SK-N-SH (cell line): ENCODE results near the gene GALNT16.

Source experiments
- EZH2phosphoT487 ChIP-seq: fragments of 200-600 bp; sonication (generic); IDR thresholded peaks from 2 replicates; pipeline ENCODE4 v1.6.1; 2017; ENCODE audit warnings: low read depth, mixed run types, mild to moderate bottlenecking, antibody characterized with exemption, moderate library complexity, borderline replicate concordance
- FOXJ3 ChIP-seq: sonication (generic); formaldehyde crosslinking; IDR thresholded peaks from 2 replicates; pipeline ENCODE4 v1.5.1; 2020; ENCODE audit warnings: mild to moderate bottlenecking, missing genetic modification reagents
- GATA2 ChIP-seq: sonication (generic); formaldehyde crosslinking; IDR thresholded peaks from 2 replicates; pipeline ENCODE4 v1.5.0; 2020; ENCODE audit warnings: mild to moderate bottlenecking, missing genetic modification reagents
- MXI1 ChIP-seq: IDR thresholded peaks from 2 replicates; pipeline ENCODE4 v1.6.1; 2012; ENCODE audit warnings: mild to moderate bottlenecking, low read depth, low read length, improper control_type of control experiment
- NRF1 ChIP-seq: IDR thresholded peaks from 2 replicates; pipeline ENCODE4 v1.6.1; 2012; ENCODE audit warnings: low read depth, mild to moderate bottlenecking, low read length
- POLR2AphosphoS5 ChIP-seq: IDR thresholded peaks from 2 replicates; pipeline ENCODE4 v1.6.1; 2012; ENCODE audit warnings: low read depth, low read length
- RAD21 ChIP-seq: IDR thresholded peaks from 2 replicates; pipeline ENCODE4 v1.6.1; 2012; ENCODE audit warnings: mild to moderate bottlenecking, low read length
- YY1 ChIP-seq: IDR thresholded peaks from 2 replicates; pipeline ENCODE4 v1.4.0; 2012; ENCODE audit warnings: low read depth, mild to moderate bottlenecking
- TF ChIP-seq, protein P1 (sequence below): IDR thresholded peaks from 2 replicates; pipeline ENCODE4 v1.6.1; 2012; ENCODE audit warnings: mild to moderate bottlenecking, low read depth, low read length, moderate library complexity
- TF ChIP-seq, protein P2 (sequence below): fragments of 150-350 bp; IDR thresholded peaks from 2 replicates; pipeline ENCODE4 v1.6.1; 2017; ENCODE audit warnings: antibody characterized with exemption, low read length, low read depth, borderline replicate concordance
- TF ChIP-seq, protein P3 (sequence below): fragments of 200-600 bp; sonication (generic); IDR thresholded peaks from 2 replicates; pipeline ENCODE4 v1.6.1; 2017; ENCODE audit warnings: antibody characterized with exemption, mild to moderate bottlenecking, moderate library complexity
- TF ChIP-seq, protein P4 (sequence below): IDR thresholded peaks from 2 replicates; pipeline ENCODE4; 2012

DNA sequence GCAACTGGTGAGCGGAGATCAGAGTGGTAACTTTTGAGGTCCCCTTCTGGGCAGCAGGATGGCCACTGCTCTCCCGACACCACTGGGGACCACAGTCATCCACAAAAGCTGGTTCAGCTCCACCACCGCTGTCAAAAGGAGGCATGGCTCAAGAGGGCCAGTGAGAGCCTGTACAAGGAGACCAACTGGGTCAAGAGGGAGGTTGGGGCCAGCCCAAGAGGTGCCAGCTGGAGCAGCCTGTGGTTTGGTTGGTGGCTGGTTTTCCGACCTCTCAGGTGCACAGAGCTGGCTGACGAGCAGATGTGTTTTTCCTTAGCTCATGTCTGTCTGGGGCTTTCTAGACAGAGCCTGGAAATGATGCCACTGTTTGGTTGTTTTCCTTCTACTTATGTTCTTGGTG is 78.0 kb downstream of the GALNT16 start:
- TF ChIP-seq, protein P1, sequence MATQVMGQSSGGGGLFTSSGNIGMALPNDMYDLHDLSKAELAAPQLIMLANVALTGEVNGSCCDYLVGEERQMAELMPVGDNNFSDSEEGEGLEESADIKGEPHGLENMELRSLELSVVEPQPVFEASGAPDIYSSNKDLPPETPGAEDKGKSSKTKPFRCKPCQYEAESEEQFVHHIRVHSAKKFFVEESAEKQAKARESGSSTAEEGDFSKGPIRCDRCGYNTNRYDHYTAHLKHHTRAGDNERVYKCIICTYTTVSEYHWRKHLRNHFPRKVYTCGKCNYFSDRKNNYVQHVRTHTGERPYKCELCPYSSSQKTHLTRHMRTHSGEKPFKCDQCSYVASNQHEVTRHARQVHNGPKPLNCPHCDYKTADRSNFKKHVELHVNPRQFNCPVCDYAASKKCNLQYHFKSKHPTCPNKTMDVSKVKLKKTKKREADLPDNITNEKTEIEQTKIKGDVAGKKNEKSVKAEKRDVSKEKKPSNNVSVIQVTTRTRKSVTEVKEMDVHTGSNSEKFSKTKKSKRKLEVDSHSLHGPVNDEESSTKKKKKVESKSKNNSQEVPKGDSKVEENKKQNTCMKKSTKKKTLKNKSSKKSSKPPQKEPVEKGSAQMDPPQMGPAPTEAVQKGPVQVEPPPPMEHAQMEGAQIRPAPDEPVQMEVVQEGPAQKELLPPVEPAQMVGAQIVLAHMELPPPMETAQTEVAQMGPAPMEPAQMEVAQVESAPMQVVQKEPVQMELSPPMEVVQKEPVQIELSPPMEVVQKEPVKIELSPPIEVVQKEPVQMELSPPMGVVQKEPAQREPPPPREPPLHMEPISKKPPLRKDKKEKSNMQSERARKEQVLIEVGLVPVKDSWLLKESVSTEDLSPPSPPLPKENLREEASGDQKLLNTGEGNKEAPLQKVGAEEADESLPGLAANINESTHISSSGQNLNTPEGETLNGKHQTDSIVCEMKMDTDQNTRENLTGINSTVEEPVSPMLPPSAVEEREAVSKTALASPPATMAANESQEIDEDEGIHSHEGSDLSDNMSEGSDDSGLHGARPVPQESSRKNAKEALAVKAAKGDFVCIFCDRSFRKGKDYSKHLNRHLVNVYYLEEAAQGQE = no peak
- TF ChIP-seq POLR2AphosphoS5 (no peak), RAD21 (no peak), EZH2phosphoT487 (no peak), GATA2 (no peak), NRF1 (no peak), FOXJ3 (CRISPR knock-in tag) (no peak), MXI1 (no peak), YY1 (no peak)
- TF ChIP-seq, protein P2, sequence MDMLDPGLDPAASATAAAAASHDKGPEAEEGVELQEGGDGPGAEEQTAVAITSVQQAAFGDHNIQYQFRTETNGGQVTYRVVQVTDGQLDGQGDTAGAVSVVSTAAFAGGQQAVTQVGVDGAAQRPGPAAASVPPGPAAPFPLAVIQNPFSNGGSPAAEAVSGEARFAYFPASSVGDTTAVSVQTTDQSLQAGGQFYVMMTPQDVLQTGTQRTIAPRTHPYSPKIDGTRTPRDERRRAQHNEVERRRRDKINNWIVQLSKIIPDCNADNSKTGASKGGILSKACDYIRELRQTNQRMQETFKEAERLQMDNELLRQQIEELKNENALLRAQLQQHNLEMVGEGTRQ = no peak
- TF ChIP-seq, protein P3, sequence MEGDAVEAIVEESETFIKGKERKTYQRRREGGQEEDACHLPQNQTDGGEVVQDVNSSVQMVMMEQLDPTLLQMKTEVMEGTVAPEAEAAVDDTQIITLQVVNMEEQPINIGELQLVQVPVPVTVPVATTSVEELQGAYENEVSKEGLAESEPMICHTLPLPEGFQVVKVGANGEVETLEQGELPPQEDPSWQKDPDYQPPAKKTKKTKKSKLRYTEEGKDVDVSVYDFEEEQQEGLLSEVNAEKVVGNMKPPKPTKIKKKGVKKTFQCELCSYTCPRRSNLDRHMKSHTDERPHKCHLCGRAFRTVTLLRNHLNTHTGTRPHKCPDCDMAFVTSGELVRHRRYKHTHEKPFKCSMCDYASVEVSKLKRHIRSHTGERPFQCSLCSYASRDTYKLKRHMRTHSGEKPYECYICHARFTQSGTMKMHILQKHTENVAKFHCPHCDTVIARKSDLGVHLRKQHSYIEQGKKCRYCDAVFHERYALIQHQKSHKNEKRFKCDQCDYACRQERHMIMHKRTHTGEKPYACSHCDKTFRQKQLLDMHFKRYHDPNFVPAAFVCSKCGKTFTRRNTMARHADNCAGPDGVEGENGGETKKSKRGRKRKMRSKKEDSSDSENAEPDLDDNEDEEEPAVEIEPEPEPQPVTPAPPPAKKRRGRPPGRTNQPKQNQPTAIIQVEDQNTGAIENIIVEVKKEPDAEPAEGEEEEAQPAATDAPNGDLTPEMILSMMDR = no peak
- TF ChIP-seq, protein P4, sequence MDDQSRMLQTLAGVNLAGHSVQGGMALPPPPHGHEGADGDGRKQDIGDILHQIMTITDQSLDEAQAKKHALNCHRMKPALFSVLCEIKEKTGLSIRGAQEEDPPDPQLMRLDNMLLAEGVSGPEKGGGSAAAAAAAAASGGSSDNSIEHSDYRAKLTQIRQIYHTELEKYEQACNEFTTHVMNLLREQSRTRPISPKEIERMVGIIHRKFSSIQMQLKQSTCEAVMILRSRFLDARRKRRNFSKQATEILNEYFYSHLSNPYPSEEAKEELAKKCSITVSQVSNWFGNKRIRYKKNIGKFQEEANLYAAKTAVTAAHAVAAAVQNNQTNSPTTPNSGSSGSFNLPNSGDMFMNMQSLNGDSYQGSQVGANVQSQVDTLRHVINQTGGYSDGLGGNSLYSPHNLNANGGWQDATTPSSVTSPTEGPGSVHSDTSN = no peak
